GM19239 (cell line): ENCODE data around the gene GNB1L.

Source experiments
- DNase-seq: peaks from one replicate; pipeline ENCODE4 v3.0.0; 2011; ENCODE audit warnings: low spot score; ENCODE audit not compliant: insufficient read length
- FAIRE-seq: peaks from 2 replicates; lab custom pipeline; 2011; peaks lifted over from hg19 to GRCh38; lab: Jason Lieb, UNC

GNB1L gene

GRCh38 chr22:19831016-19831415 lies 23.7 kb downstream of the GNB1L start:
- DNase-seq (no peak), FAIRE-seq (no peak)

GRCh38 chr22:19828035-19828401 lies 26.7 kb downstream of the GNB1L start:
- no peak for FAIRE-seq
- no peak for DNase-seq

- DNase-seq: no peak
- FAIRE-seq: no peak
These were observed 27.2 kb downstream of the GNB1L start for GRCh38 chr22:19827341-19828034.

- FAIRE-seq (no peak), DNase-seq (no peak)
These were observed 28.1 kb downstream of the GNB1L start for GRCh38 chr22:19826619-19826950.

GRCh38 chr22:19825904-19826618 lies 28.6 kb downstream of the GNB1L start:
- FAIRE-seq: no peak

GRCh38 chr22:19824926-19825339 lies 29.7 kb downstream of the GNB1L start:
- FAIRE-seq (no peak), DNase-seq (no peak)

More at GRCh38 chr22:19825904-19826618, 28.6 kb downstream of the GNB1L start:
- DNase-seq: no peak

- FAIRE-seq: no peak
- no peak for DNase-seq
These were observed 30.3 kb downstream of the GNB1L start for GRCh38 chr22:19824212-19824925.

GRCh38 chr22:19823902-19824211 lies 30.8 kb downstream of the GNB1L start:
- FAIRE-seq (no peak), DNase-seq (no peak)

- DNase-seq (no peak), FAIRE-seq (no peak)
These were observed 31.3 kb downstream of the GNB1L start for GRCh38 chr22:19823191-19823901.

GRCh38 chr22:19822301-19823117 lies 32.2 kb downstream of the GNB1L start:
- DNase-seq (no peak), FAIRE-seq (no peak)

- no peak for FAIRE-seq
- no peak for DNase-seq
These were observed 33.0 kb downstream of the GNB1L start for GRCh38 chr22:19821523-19822300.

- DNase-seq: no peak
These were observed 33.7 kb downstream of the GNB1L start for GRCh38 chr22:19820880-19821522.

GRCh38 chr22:19819911-19820879 lies 34.5 kb downstream of the GNB1L start:
- no peak for DNase-seq
- FAIRE-seq: no peak

More at GRCh38 chr22:19820880-19821522, 33.7 kb downstream of the GNB1L start:
- FAIRE-seq: no peak

- no peak for FAIRE-seq
- no peak for DNase-seq
These were observed 35.3 kb downstream of the GNB1L start for GRCh38 chr22:19819208-19819910.

- FAIRE-seq (no peak), DNase-seq (no peak)
These were observed 36.1 kb downstream of the GNB1L start for GRCh38 chr22:19818324-19819207.
